ENCODE measurements around the gene DNAJA4.

DNA sequence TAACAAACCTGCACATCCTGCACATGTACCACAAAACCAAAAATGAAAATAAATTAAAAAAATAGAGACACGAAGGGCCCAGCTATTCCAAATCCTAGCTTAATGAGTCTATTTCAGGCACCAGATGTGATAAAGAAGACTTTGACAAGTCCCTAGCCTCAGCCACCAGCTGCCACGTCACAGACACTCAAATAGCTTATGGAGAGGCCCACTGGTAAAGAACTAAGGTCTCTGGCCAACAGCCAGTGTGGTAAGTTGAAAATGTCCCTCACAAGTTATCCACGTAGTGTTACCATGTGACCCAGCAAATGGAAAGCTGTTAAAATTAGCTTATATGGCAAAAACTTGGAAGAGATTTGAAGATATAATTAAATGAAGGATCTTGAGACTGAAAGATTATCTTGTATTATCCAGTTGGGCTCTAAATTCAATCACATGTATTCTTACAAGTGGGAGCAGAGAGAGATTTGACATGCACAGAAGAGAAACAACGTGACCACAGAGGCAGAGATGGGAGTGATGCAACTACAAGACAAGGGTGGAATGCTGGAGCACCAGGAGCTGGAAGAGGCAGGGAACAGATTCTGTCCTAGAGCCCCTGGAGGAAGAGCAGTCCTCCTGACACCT, 40.9 kb upstream of the DNAJA4 start:
- TF ChIP-seq, protein P1, sequence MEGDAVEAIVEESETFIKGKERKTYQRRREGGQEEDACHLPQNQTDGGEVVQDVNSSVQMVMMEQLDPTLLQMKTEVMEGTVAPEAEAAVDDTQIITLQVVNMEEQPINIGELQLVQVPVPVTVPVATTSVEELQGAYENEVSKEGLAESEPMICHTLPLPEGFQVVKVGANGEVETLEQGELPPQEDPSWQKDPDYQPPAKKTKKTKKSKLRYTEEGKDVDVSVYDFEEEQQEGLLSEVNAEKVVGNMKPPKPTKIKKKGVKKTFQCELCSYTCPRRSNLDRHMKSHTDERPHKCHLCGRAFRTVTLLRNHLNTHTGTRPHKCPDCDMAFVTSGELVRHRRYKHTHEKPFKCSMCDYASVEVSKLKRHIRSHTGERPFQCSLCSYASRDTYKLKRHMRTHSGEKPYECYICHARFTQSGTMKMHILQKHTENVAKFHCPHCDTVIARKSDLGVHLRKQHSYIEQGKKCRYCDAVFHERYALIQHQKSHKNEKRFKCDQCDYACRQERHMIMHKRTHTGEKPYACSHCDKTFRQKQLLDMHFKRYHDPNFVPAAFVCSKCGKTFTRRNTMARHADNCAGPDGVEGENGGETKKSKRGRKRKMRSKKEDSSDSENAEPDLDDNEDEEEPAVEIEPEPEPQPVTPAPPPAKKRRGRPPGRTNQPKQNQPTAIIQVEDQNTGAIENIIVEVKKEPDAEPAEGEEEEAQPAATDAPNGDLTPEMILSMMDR (IDR thresholded peaks at IDR 0.05; ENCODE audit: control extremely low read depth in 1 of 3, insufficient read depth in 1 of 3, low read depth in 1 of 3, low read length in 3 of 3), result no peak
- TF ChIP-seq BACH1 (IDR thresholded peaks at IDR 0.05; ENCODE audit: low read length) (no peak), GABPA (IDR thresholded peaks at IDR 0.05; ENCODE audit: borderline replicate concordance, insufficient read depth, low read length) (no peak), EZH2 (IDR thresholded peaks at IDR 0.05; ENCODE audit: low read depth, low read length, severe bottlenecking) (no peak), RFX5 (IDR thresholded peaks at IDR 0.05; ENCODE audit: borderline replicate concordance, low read depth, low read length) (no peak), POLR2AphosphoS5 (IDR thresholded peaks at IDR 0.05; ENCODE audit: low read depth, low read length) (no peak), SP2 (IDR thresholded peaks at IDR 0.05; ENCODE audit: low read length) (no peak), SP1 (IDR thresholded peaks at IDR 0.05; ENCODE audit: low read depth, low read length) (no peak), TCF12 (IDR thresholded peaks at IDR 0.05; ENCODE audit: low read depth, low read length) (no peak), EP300 (IDR thresholded peaks at IDR 0.05; ENCODE audit: borderline replicate concordance in 1 of 2, low read depth in 2 of 2, low read length in 2 of 2) (no peak), POLR2A (IDR thresholded peaks at IDR 0.05; ENCODE audit: control extremely low read depth in 1 of 2, low read depth in 2 of 2, low read length in 2 of 2) (no peak), SRF (IDR thresholded peaks at IDR 0.05; ENCODE audit: low read depth, low read length) (no peak)
- TF ChIP-seq, protein P2, sequence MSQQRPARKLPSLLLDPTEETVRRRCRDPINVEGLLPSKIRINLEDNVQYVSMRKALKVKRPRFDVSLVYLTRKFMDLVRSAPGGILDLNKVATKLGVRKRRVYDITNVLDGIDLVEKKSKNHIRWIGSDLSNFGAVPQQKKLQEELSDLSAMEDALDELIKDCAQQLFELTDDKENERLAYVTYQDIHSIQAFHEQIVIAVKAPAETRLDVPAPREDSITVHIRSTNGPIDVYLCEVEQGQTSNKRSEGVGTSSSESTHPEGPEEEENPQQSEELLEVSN (IDR thresholded peaks at IDR 0.05), result no peak
- TF ChIP-seq, protein P3, sequence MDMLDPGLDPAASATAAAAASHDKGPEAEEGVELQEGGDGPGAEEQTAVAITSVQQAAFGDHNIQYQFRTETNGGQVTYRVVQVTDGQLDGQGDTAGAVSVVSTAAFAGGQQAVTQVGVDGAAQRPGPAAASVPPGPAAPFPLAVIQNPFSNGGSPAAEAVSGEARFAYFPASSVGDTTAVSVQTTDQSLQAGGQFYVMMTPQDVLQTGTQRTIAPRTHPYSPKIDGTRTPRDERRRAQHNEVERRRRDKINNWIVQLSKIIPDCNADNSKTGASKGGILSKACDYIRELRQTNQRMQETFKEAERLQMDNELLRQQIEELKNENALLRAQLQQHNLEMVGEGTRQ (IDR thresholded peaks at IDR 0.05; ENCODE audit: low read length), result no peak
